ENCODE data around the gene TNF. TPM values are rescaled to one million over a fixed set of nuclear protein-coding genes. Genes with fewer than 3 reads are reported as not detected.

TNF gene
- polyA plus RNA-seq, 1 of the 3 experiments (the other 2 are of a cell fraction), result not detected

DNA sequence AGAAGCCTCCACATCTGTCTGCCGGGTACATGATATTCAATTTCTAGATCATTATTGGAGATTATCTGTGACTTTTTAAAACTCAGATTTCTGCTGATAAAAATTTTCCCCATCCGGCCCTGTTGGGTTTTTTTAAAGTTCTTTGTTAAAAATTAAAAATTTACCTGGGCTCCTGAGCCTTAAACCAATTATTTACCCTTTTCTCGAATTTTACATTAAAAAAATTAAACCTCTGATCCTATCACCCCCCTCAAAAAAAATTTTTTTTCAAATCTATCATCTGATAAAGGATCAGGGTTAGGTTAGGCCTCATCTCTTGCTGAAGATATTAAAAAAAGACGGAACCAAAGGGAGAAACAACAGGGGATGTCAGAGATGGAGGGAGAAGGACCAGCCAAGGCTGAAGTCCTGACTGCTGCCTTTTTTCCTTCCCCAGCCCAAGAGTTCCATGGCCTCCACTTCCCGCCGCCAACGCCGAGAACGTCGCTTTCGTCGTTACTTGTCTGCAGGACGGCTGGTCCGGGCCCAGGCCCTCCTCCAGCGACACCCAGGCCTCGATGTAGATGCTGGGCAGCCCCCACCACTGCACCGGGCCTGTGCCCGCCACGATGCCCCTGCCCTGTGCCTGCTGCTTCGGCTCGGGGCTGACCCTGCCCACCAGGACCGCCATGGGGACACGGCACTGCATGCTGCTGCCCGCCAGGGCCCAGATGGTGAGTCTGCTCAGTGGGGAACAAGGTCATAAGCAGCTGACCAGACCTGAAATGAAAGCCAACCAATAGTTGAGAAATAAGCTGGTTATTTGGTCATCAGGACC lies 27.4 kb upstream of the TNF start:
- WGBS (ENCODE audit: low lambda C conversion rate), result 30% methylated on average over 15 of the region's 24 CpGs
- CTCF ChIA-PET, result interaction anchor here (0.6 to 11.9 kb wide), 13 partner anchors 9 to 1432 kb away, joined by 3 to 301 read pairs (median 3); partner anchors contain the start of genes LST1, LTB, NCR3 and TNF
- peak overlapping the region; percentile 52 to 77 for H3K4me3 ChIP-seq (ENCODE audit: low read depth in 2 of 2, low read length in 1 of 2)

More for the DNA sequence above, 27.4 kb upstream of the TNF start:
- TF ChIP-seq SIN3A (IDR thresholded peaks at IDR 0.05; ENCODE audit: borderline replicate concordance, low read depth, low read length), result no peak
- TF ChIP-seq, protein P1, sequence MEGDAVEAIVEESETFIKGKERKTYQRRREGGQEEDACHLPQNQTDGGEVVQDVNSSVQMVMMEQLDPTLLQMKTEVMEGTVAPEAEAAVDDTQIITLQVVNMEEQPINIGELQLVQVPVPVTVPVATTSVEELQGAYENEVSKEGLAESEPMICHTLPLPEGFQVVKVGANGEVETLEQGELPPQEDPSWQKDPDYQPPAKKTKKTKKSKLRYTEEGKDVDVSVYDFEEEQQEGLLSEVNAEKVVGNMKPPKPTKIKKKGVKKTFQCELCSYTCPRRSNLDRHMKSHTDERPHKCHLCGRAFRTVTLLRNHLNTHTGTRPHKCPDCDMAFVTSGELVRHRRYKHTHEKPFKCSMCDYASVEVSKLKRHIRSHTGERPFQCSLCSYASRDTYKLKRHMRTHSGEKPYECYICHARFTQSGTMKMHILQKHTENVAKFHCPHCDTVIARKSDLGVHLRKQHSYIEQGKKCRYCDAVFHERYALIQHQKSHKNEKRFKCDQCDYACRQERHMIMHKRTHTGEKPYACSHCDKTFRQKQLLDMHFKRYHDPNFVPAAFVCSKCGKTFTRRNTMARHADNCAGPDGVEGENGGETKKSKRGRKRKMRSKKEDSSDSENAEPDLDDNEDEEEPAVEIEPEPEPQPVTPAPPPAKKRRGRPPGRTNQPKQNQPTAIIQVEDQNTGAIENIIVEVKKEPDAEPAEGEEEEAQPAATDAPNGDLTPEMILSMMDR (IDR thresholded peaks at IDR 0.05), result peak; percentile 19; the same call in 1 of the 2 replicates
- TF ChIP-seq, protein P2, sequence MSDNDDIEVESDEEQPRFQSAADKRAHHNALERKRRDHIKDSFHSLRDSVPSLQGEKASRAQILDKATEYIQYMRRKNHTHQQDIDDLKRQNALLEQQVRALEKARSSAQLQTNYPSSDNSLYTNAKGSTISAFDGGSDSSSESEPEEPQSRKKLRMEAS (IDR thresholded peaks at IDR 0.05; ENCODE audit: low read depth), result peak; percentile 63
- no peak for TF ChIP-seq SMC3 (IDR thresholded peaks at IDR 0.05; ENCODE audit: low read depth, low read length)
- no peak for TF ChIP-seq YY1 (IDR thresholded peaks at IDR 0.05; ENCODE audit: low read depth)
- no peak for TF ChIP-seq RAD21 (IDR thresholded peaks at IDR 0.05; ENCODE audit: low read length)
- peak; percentile 61 for TF ChIP-seq MXI1 (IDR thresholded peaks at IDR 0.05; ENCODE audit: low read depth, low read length)
- TF ChIP-seq RXRA (IDR thresholded peaks at IDR 0.05; ENCODE audit: borderline replicate concordance, low read depth), result no peak
- TF ChIP-seq POLR2AphosphoS5 (IDR thresholded peaks at IDR 0.05; ENCODE audit: low read depth, low read length), result no peak
- no peak for TF ChIP-seq TCF12 (IDR thresholded peaks at IDR 0.05)
- no peak for TF ChIP-seq NFIC (IDR thresholded peaks at IDR 0.05; ENCODE audit: borderline replicate concordance)
- TF ChIP-seq, protein P3, sequence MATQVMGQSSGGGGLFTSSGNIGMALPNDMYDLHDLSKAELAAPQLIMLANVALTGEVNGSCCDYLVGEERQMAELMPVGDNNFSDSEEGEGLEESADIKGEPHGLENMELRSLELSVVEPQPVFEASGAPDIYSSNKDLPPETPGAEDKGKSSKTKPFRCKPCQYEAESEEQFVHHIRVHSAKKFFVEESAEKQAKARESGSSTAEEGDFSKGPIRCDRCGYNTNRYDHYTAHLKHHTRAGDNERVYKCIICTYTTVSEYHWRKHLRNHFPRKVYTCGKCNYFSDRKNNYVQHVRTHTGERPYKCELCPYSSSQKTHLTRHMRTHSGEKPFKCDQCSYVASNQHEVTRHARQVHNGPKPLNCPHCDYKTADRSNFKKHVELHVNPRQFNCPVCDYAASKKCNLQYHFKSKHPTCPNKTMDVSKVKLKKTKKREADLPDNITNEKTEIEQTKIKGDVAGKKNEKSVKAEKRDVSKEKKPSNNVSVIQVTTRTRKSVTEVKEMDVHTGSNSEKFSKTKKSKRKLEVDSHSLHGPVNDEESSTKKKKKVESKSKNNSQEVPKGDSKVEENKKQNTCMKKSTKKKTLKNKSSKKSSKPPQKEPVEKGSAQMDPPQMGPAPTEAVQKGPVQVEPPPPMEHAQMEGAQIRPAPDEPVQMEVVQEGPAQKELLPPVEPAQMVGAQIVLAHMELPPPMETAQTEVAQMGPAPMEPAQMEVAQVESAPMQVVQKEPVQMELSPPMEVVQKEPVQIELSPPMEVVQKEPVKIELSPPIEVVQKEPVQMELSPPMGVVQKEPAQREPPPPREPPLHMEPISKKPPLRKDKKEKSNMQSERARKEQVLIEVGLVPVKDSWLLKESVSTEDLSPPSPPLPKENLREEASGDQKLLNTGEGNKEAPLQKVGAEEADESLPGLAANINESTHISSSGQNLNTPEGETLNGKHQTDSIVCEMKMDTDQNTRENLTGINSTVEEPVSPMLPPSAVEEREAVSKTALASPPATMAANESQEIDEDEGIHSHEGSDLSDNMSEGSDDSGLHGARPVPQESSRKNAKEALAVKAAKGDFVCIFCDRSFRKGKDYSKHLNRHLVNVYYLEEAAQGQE (IDR thresholded peaks at IDR 0.05; ENCODE audit: low read depth, low read length), result no peak
- TF ChIP-seq MEF2A (IDR thresholded peaks at IDR 0.05; ENCODE audit: borderline replicate concordance, low read depth), result no peak
- TF ChIP-seq CHD2 (IDR thresholded peaks at IDR 0.05; ENCODE audit: low read length, partially characterized antibody), result no peak
- TF ChIP-seq JUND (IDR thresholded peaks at IDR 0.05), result no peak
- no peak for TF ChIP-seq ELF1 (IDR thresholded peaks at IDR 0.05)
- TF ChIP-seq, protein P4, sequence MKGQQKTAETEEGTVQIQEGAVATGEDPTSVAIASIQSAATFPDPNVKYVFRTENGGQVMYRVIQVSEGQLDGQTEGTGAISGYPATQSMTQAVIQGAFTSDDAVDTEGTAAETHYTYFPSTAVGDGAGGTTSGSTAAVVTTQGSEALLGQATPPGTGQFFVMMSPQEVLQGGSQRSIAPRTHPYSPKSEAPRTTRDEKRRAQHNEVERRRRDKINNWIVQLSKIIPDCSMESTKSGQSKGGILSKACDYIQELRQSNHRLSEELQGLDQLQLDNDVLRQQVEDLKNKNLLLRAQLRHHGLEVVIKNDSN (IDR thresholded peaks at IDR 0.05; ENCODE audit: borderline replicate concordance, low read depth), result no peak
- POLR2A ChIA-PET, result interaction anchor here (0.6 to 2.4 kb wide), 8 partner anchors 42 to 1424 kb away, joined by 3 to 18 read pairs (median 4); partner anchors contain the start of gene DDAH2
- DNase-seq, result peak; percentile 67
- no peaks in the 10 kb centered on the region for H3K27me3 ChIP-seq (ENCODE audit: insufficient read depth)
- H3K36me3 ChIP-seq (replicated peaks in 1 of 2; ENCODE audit: control insufficient read depth in 1 of 2, insufficient read depth in 2 of 2, low read length in 1 of 2), result peaks cover 5 to 23% of the 10 kb centered on the region in 2 experiments
- H3K27ac ChIP-seq (ENCODE audit: low read depth in 2 of 2, low read length in 1 of 2), result peak overlapping the region; percentile 74 to 78
- H3K4me2 ChIP-seq, result peak overlapping the region; percentile 92
- peaks cover 52% of the 10 kb centered on the region for H3K79me2 ChIP-seq (ENCODE audit: insufficient read depth)
- H3K9me2 ChIP-seq, result no peaks in the 10 kb centered on the region
- H3K9me3 ChIP-seq, result no peaks in the 10 kb centered on the region
- peaks cover 8 to 11% of the 10 kb centered on the region in 2 experiments; a peak in 3 of 4 replicates for H3K4me1 ChIP-seq (ENCODE audit: control insufficient read depth in 1 of 2, insufficient read depth in 2 of 2, low read depth in 1 of 2, low read length in 1 of 2)
- H4K20me1 ChIP-seq (ENCODE audit: insufficient read depth), result no peaks in the 10 kb centered on the region
- H3K9ac ChIP-seq, result peak overlapping the region; percentile 88
- peak overlapping the region; percentile 83 for H2AFZ ChIP-seq (ENCODE audit: low read depth)
- peaks cover 13% of the 10 kb centered on the region for H3F3A ChIP-seq (replicated peaks; ENCODE audit: insufficient read depth)
